GM12878 (cell line): Measurements from ENCODE around the gene YWHAG. TPM values are rescaled to one million over a fixed set of nuclear protein-coding genes. Genes with fewer than 3 reads are reported as not detected.

ENCODE experiments used
- ATAC-seq: fragments of 200-7000 bp; cut with Tn5 transposase; 3 replicates; pipeline ENCODE4 v1.9.1; 2020; ENCODE audit warnings: mild to moderate bottlenecking, moderate library complexity
- BruUV-seq: library from RNA; stranded (reverse); fragments of 400-500 nt; replicated peaks from 2 replicates; lab custom pipeline; 2021; lab: Mats Ljungman, UMichigan
- CTCF ChIA-PET: fragments of 300-600 bp; sonication (Branson Sonifier 250); formaldehyde crosslinking; extraction: SDS; loops from one replicate; lab custom pipeline; 2021; ENCODE audit warnings: inconsistent platforms; lab: Yijun Ruan, JAX
- POLR2A ChIA-PET: fragments of 350-600 bp; formaldehyde crosslinking; extraction: SDS; loops from one replicate; lab custom pipeline; 2021; ENCODE audit warnings: inconsistent platforms; lab: Charles Lee
- RAD21 ChIA-PET: fragments of 300-600 bp; sonication (Branson Sonifier 250); formaldehyde crosslinking; loops from one replicate; lab custom pipeline; 2023; ENCODE audit warnings: antibody characterized with exemption; ENCODE audit not compliant: unreplicated experiment; lab: Charles Lee
- SMC1A ChIA-PET: fragments of 300-600 bp; sonication (Branson Sonifier 250); formaldehyde crosslinking; loops from one replicate; lab custom pipeline; 2023; ENCODE audit not compliant: unreplicated experiment, uncharacterized antibody; lab: Charles Lee
- DNase-seq: peaks from one replicate; pipeline ENCODE4 v3.0.0-alpha.2; 2011; ENCODE audit warnings: low read depth, low spot score
- FAIRE-seq: peaks from 3 replicates; lab custom pipeline; 2011; peaks lifted over from hg19 to GRCh38; lab: Jason Lieb, UNC
- H2AFZ ChIP-seq: 2 replicates; pipeline ENCODE4 v1.6.0; 2011; ENCODE audit warnings: low read depth, low read length, control low read depth; ENCODE audit not compliant: control insufficient read depth
- H3K27ac ChIP-seq: 2 replicates; pipeline ENCODE4 v1.5.1; 2011; ENCODE audit warnings: control low read depth; ENCODE audit not compliant: control insufficient read depth, insufficient read depth
- H3K27me3 ChIP-seq, 2 experiments: replicated peaks in 1 of 2; 2 replicates each; pipeline versions ENCODE4 v1.6.0 to v1.6.1; 2011; ENCODE audit warnings: low read length in 1 of 2; ENCODE audit not compliant: control insufficient read depth in 2 of 2, insufficient read depth in 2 of 2
- H3K36me3 ChIP-seq, 2 experiments: 2 replicates each; pipeline ENCODE4 v1.5.1; 2011; ENCODE audit warnings: low read length in 1 of 2; ENCODE audit not compliant: control insufficient read depth in 2 of 2, insufficient read depth in 2 of 2
- H3K4me1 ChIP-seq: 2 replicates; pipeline ENCODE4 v1.6.1; 2011; ENCODE audit warnings: mild to moderate bottlenecking, low read length, moderate library complexity, mixed read lengths; ENCODE audit not compliant: control insufficient read depth, insufficient read depth
- H3K4me2 ChIP-seq: 2 replicates; pipeline ENCODE4 v1.6.0; 2011; ENCODE audit warnings: control low read depth; ENCODE audit not compliant: control insufficient read depth, insufficient read depth
- H3K4me3 ChIP-seq: fragments of 200-600 bp; sonication (generic); 2 replicates; pipeline ENCODE4 v1.5.1; 2016
- H3K79me2 ChIP-seq: 2 replicates; pipeline ENCODE4 v1.6.0; 2011; ENCODE audit warnings: low read length; ENCODE audit not compliant: control insufficient read depth, insufficient read depth
- H3K9ac ChIP-seq: 2 replicates; pipeline ENCODE4 v1.8.0; 2011; ENCODE audit warnings: low read length, control low read depth, mixed read lengths; ENCODE audit not compliant: control insufficient read depth, insufficient read depth
- H3K9me3 ChIP-seq: replicated peaks from 3 replicates; pipeline ENCODE4 v1.5.1; 2011; ENCODE audit warnings: mild to moderate bottlenecking, low read length; ENCODE audit not compliant: control insufficient read depth, insufficient read depth
- H4K20me1 ChIP-seq: 2 replicates; pipeline ENCODE4 v1.6.0; 2011; ENCODE audit not compliant: control insufficient read depth, insufficient read depth
- ATF3 ChIP-seq: IDR thresholded peaks from 2 replicates; pipeline ENCODE4 v1.6.1; 2011; ENCODE audit warnings: low read depth, mild to moderate bottlenecking, low read length, moderate library complexity, borderline replicate concordance; ENCODE audit errors: extremely low read depth
- IKZF2 ChIP-seq, 2 experiments: fragments of 450-650 bp; IDR thresholded peaks; 2 replicates each; pipeline ENCODE4 v1.6.1; 2017; ENCODE audit warnings: mild to moderate bottlenecking in 2 of 2, moderate library complexity in 2 of 2
- MTA2 ChIP-seq: fragments of 450-650 bp; IDR thresholded peaks from 2 replicates; pipeline ENCODE4 v1.6.1; 2016; ENCODE audit warnings: low read depth, mild to moderate bottlenecking, moderate library complexity
- POLR2A ChIP-seq: IDR thresholded peaks from 2 replicates; pipeline ENCODE4 v1.6.1; 2011; ENCODE audit warnings: low read depth, mild to moderate bottlenecking, low read length
- SRF ChIP-seq, 2 experiments: IDR thresholded peaks; 2 replicates each; pipeline ENCODE4 v1.6.1; 2011; ENCODE audit warnings: low read depth in 2 of 2, low read length in 2 of 2, mild to moderate bottlenecking in 1 of 2, moderate library complexity in 1 of 2
- TCF3 ChIP-seq: IDR thresholded peaks from 2 replicates; pipeline ENCODE4 v1.6.1; 2012; ENCODE audit warnings: low read depth, mild to moderate bottlenecking, low read length, borderline replicate concordance; ENCODE audit not compliant: insufficient read depth
- YY1 ChIP-seq: IDR thresholded peaks from 2 replicates; pipeline ENCODE4 v1.6.1; 2011; ENCODE audit warnings: low read depth, mild to moderate bottlenecking, low read length
- ZNF384 ChIP-seq: IDR thresholded peaks from 2 replicates; pipeline ENCODE4 v1.6.1; 2012; ENCODE audit warnings: low read depth, mild to moderate bottlenecking, low read length, improper control_type of control experiment, borderline replicate concordance
- in situ Hi-C: fragments of 300-500 bp; cut with MboI; formaldehyde crosslinking; loops from 9 replicates; pipeline ENCODE4 v1.14.3; 2018; ENCODE audit warnings: mixed read lengths
- intact Hi-C: fragments of 100-400 bp; cut with micrococcal nuclease; formaldehyde crosslinking; loops from one replicate; pipeline ENCODE4 v1.14.2; 2022; ENCODE audit not compliant: unreplicated experiment
- polyA plus RNA-seq, 11 experiments: library from polyadenylated mRNA; depleted of rRNA in 4 of 11; unstranded in 6 of 11; stranded (reverse) in 5 of 11; fragments of >200 nt; fragmentation: Nextera tagmentation in 4 of 11; fragmentation: Illumina TruSeq in 1 of 11; extraction: Ambion mirVana in 4 of 11; extraction: Trizol in 1 of 11; gene quantifications; 1 replicate in 1 of 11; 2 replicates in 10 of 11; pipeline versions ENCODE4 v1.2.1 to v1.2.3, GENCODE V29; 2011 to 2016; ENCODE audit warnings: inconsistent platforms in 2 of 11, missing spikeins in 2 of 11, low read depth in 1 of 11
- total RNA-seq, 4 experiments: library from RNA; depleted of rRNA in 3 of 4; stranded (reverse); fragments of >200 nt in 3 of 4; fragmentation: Illumina TruSeq in 1 of 4; extraction: Trizol in 1 of 4; gene quantifications; 2 replicates each; pipeline versions ENCODE4 v1.2.1 to v1.2.3, GENCODE V29; 2013 to 2021
- TF ChIP-seq, protein P1 (sequence below): fragments of 450-650 bp; formaldehyde crosslinking; IDR thresholded peaks from 2 replicates; pipeline ENCODE4 v1.4.0; 2022; ENCODE audit warnings: mild to moderate bottlenecking, moderate library complexity
- TF ChIP-seq, protein P2 (sequence below): IDR thresholded peaks from 2 replicates; pipeline ENCODE4 v1.6.1; 2012; ENCODE audit warnings: improper control_type of control experiment, low read depth, low read length; ENCODE audit not compliant: insufficient replicate concordance

Gene YWHAG
- total and polyA plus RNA-seq, 10 of the 15 experiments (the other 5 are each of a cell fraction or from before 2014, with no cell fraction given) = 20.2 to 157 (median 41.3) TPM

DNA sequence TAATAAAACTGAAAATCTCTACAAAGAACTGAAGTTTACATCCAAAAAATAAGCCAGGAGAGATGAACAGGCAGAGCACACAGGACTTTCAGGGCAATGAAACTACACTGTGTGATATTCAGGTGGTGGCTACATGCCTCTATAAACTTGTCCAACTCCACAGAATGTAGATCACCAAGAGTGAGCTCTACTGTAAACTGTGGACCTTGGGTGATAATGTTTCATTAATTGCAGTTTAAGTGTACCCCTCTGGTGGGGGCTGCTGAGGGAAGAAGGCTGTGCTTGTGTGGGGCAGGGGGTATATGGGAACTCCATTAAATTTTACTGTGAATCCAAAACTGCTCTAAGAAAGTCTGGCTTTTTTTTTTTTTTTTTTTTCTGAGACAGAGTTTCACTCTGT, 22.7 kb downstream of the YWHAG start:
- no peak overlapping the region for H3K4me3 ChIP-seq
- FAIRE-seq (no peak), DNase-seq (no peak), ATAC-seq (no peak)
- in situ Hi-C loops = no loop called here
- no peak overlapping the region for H3K9ac ChIP-seq
- ChIA-PET POLR2A (no interaction called here), CTCF (interaction anchor here (1.4 kb wide), 1 partner anchor 17 kb away, joined by 4 read pairs; no protein-coding TSS in a partner anchor), SMC1A (no interaction called here)
- no peak overlapping the region for H3K27ac ChIP-seq
- H3K4me1 ChIP-seq = no peaks in the 10 kb centered on the region
- H3K9me3 ChIP-seq = no peaks in the 10 kb centered on the region
- no peak overlapping the region for H2AFZ ChIP-seq
- no peak overlapping the region for H3K4me2 ChIP-seq
- peaks cover 5 to 9% of the 10 kb centered on the region in 2 experiments; a peak in 3 of 4 replicates for H3K36me3 ChIP-seq
- TF ChIP-seq MTA2 (no peak), YY1 (no peak), IKZF2 (IDR thresholded peaks at IDR 0.05) (no peak), SRF (IDR thresholded peaks at IDR 0.05; ENCODE audit: low read depth in 2 of 2, low read length in 2 of 2) (no peak), TCF3 (no peak), ATF3 (no peak), ZNF384 (no peak), POLR2A (no peak)
- TF ChIP-seq, protein P1, sequence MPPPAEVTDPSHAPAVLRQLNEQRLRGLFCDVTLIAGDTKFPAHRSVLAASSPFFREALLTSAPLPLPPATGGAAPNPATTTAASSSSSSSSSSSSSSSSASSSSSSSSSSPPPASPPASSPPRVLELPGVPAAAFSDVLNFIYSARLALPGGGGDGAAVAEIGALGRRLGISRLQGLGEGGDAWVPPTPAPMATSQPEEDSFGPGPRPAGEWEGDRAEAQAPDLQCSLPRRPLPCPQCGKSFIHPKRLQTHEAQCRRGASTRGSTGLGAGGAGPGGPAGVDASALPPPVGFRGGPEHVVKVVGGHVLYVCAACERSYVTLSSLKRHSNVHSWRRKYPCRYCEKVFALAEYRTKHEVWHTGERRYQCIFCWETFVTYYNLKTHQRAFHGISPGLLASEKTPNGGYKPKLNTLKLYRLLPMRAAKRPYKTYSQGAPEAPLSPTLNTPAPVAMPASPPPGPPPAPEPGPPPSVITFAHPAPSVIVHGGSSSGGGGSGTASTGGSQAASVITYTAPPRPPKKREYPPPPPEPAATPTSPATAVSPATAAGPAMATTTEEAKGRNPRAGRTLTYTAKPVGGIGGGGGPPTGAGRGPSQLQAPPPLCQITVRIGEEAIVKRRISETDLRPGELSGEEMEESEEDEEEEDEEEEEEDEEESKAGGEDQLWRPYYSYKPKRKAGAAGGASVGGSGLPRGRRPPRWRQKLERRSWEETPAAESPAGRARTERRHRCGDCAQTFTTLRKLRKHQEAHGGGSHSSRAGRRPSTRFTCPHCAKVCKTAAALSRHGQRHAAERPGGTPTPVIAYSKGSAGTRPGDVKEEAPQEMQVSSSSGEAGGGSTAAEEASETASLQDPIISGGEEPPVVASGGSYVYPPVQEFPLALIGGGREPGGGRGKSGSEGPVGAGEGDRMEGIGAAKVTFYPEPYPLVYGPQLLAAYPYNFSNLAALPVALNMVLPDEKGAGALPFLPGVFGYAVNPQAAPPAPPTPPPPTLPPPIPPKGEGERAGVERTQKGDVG (CRISPR knock-in tag) = no peak
- TF ChIP-seq, protein P2, sequence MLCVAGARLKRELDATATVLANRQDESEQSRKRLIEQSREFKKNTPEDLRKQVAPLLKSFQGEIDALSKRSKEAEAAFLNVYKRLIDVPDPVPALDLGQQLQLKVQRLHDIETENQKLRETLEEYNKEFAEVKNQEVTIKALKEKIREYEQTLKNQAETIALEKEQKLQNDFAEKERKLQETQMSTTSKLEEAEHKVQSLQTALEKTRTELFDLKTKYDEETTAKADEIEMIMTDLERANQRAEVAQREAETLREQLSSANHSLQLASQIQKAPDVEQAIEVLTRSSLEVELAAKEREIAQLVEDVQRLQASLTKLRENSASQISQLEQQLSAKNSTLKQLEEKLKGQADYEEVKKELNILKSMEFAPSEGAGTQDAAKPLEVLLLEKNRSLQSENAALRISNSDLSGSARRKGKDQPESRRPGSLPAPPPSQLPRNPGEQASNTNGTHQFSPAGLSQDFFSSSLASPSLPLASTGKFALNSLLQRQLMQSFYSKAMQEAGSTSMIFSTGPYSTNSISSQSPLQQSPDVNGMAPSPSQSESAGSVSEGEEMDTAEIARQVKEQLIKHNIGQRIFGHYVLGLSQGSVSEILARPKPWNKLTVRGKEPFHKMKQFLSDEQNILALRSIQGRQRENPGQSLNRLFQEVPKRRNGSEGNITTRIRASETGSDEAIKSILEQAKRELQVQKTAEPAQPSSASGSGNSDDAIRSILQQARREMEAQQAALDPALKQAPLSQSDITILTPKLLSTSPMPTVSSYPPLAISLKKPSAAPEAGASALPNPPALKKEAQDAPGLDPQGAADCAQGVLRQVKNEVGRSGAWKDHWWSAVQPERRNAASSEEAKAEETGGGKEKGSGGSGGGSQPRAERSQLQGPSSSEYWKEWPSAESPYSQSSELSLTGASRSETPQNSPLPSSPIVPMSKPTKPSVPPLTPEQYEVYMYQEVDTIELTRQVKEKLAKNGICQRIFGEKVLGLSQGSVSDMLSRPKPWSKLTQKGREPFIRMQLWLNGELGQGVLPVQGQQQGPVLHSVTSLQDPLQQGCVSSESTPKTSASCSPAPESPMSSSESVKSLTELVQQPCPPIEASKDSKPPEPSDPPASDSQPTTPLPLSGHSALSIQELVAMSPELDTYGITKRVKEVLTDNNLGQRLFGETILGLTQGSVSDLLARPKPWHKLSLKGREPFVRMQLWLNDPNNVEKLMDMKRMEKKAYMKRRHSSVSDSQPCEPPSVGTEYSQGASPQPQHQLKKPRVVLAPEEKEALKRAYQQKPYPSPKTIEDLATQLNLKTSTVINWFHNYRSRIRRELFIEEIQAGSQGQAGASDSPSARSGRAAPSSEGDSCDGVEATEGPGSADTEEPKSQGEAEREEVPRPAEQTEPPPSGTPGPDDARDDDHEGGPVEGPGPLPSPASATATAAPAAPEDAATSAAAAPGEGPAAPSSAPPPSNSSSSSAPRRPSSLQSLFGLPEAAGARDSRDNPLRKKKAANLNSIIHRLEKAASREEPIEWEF = no peak
- TF ChIP-seq, all 136 proteins: peak for 0
- intact Hi-C loops = no loop called here
- RAD21 ChIA-PET = no interaction called here
- H4K20me1 ChIP-seq = peaks cover 4% of the 10 kb centered on the region; the same call in 1 of the 2 replicates
- no TSS peak for BruUV-seq
- H3K79me2 ChIP-seq = peaks cover 71% of the 10 kb centered on the region
- H3K27me3 ChIP-seq = no peaks in the 10 kb centered on the region
